Caki2 (cell line): ENCODE results near the gene TBX22. TPM values are rescaled to one million over a fixed set of nuclear protein-coding genes. Genes with fewer than 3 reads are reported as not detected.
"Not testable (repeated sequence)": the region's sequence is repeated elsewhere in the genome, so short reads cannot be mapped to it uniquely, and the experiment has no call there.

ENCODE experiments used
- DNase-seq: peaks from one replicate; pipeline ENCODE4 v3.0.0-alpha.2; 2015; ENCODE audit warnings: low read depth
- in situ Hi-C: cut with HindIII; loops from 2 replicates; pipeline ENCODE4 v1.10.0; 2016; ENCODE audit warnings: low sequenced_read_pairs, low pct_unique_long_range_greater_than_20kb, mixed read lengths
- total RNA-seq: library from RNA; depleted of rRNA; stranded (reverse); fragments of >200 nt; shearing (Covaris generic); gene quantifications from 2 replicates; pipeline ENCODE4 v1.2.3, GENCODE V29; 2014; ENCODE audit warnings: low replicate concordance; rRNA removed

The TBX22 gene, protein sequence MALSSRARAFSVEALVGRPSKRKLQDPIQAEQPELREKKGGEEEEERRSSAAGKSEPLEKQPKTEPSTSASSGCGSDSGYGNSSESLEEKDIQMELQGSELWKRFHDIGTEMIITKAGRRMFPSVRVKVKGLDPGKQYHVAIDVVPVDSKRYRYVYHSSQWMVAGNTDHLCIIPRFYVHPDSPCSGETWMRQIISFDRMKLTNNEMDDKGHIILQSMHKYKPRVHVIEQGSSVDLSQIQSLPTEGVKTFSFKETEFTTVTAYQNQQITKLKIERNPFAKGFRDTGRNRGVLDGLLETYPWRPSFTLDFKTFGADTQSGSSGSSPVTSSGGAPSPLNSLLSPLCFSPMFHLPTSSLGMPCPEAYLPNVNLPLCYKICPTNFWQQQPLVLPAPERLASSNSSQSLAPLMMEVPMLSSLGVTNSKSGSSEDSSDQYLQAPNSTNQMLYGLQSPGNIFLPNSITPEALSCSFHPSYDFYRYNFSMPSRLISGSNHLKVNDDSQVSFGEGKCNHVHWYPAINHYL
- not detected in 2 replicates for total RNA-seq

DNA sequence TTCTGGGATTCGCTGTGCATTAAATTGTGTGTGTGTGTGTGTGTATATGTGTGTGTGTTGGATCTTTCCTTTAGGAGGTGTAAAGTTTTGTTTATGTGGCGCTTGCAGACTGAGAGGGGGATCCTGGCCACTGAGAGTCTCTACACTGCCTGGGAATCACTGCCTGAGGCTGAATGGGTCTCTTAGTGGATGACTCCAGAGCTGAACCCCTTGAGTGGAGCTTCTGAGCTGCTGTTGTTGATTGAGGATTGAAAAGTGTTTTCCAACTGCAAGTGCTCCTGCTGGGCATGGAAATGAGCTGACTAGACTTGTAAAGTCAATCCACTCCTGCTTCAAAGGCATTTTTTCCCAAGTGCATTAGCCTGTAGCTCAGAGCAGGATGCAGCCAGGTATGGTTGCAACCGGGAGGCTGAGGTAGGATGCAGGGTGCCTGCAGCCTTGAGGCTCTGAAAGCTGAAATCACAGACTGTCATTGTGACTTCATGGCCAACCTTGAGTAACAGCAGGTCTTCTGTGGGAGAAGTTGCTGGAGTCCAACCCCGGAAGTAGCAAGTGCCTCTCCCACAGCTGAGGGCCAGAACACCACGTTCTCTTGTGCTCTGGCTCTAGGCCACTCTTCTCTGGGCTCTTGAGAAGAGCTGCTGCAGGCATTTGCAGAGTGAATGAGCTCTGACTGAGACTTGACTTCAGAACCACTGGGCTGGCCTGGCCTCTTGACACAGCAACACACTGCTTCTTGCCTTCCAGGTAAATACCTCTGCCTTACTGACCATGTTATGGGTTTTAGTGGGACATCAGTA is at the start of gene TBX22:
TBX22 (plus strand) TSS at position 613 of the 800 bp plus-strand sequence. CDS start 7,517 bp downstream, outside the sequence.
- DNase-seq, result no peak
- in situ Hi-C loops, result no loop called here

DNA sequence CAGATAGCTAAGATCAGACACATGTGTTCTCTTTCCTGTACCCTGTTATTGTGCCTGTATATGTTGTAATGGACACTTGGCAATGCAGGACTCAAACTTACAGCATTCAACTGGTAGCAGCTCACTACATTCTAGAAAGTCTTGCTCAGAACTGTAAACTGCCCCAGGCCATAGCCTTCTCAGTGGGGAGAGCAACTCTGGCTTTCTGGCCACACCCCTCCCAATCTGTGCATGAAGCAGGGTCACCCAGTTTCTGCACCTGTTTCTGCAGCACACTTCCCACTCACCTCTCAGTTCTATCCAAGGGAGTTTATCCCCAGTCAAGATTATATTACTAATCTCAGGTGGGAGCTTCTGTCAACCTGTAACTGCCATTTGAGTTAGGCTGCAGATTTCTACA is 38.9 kb upstream of the TBX22 start:
- no peak for DNase-seq
- in situ Hi-C loops, result no loop called here

DNA sequence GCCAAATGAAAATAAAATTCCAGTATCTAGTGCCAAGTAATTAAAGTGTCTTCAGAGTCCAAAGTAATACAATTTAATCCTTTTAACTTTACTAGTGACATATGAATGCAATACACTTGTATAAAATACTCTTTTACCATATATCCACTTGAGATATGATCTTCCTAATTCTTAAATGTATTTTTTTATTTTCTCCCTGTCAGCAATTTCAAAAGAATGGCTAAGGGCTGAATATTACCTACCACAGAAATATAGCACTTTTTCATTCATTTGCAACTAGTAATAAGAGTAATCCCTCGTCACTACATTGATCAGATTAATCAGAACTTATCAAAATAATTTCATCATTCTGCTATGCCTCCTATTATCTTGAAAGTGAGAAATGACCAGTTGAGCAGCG is 10.1 kb upstream of the TBX22 start:
- DNase-seq, result no peak
- in situ Hi-C loops, result no loop called here

DNA sequence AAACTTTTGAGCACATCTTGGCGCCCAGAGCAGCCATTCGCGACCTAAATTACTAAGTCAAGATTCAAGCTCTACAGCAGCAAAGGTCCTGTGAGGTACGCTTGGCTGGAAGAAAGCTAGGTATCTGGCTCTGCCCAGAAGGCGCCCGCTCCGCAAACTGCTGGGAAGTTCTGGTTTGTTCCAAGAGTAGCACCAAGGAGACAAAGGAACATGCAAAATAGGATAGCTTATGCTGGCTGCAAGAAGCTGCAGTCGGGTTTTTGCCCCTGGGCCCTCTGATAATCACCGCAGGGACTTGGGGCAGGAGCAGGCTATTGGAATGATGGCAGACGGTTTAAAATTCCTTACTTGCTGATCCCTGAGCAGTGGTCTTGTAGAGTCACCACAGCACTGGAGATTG is 3.0 kb upstream of the TBX22 start:
- no peak for DNase-seq
- in situ Hi-C loops, result no loop called here

DNA sequence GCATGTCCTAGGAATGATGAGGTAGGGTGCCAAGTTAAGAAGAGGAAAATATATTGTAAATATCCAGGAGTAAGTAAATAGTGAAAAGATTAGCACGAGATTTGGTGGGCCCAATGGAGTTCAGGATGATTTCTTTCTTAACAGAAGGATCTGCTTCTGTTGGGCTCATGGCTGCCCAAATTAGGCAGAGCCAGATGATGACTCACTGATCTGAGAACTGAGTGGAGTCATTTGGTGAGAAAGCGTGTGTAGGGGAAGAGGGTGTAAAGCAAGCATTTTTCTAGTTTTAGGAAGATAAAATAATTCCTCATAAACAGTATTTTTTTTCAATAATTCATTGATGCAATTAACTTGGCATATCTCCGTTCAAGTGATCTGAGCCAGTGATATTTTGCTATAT is 1.6 kb downstream of the TBX22 start:
- DNase-seq, result no peak
- in situ Hi-C loops, result no loop called here

DNA sequence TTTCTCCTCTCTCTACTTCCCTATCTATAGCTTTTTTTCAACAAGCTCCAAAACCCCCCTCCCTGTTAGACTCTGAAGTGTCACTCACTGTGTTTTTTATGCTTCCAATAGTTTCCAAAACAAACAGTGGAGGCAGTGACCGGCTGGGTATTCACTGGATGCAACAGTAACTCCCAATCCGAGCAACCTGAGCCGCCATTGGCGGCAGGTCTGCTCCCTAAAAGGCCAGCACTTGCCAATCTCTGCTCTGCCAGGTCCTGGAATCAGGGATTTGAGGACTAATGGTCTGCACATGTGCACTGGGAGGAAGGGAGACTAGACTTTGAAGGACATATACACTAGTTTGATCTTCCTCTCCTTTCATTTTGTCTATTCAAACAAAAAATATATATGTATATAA is 7.1 kb downstream of the TBX22 start:
- DNase-seq, result no peak
- in situ Hi-C loops, result no loop called here

DNA sequence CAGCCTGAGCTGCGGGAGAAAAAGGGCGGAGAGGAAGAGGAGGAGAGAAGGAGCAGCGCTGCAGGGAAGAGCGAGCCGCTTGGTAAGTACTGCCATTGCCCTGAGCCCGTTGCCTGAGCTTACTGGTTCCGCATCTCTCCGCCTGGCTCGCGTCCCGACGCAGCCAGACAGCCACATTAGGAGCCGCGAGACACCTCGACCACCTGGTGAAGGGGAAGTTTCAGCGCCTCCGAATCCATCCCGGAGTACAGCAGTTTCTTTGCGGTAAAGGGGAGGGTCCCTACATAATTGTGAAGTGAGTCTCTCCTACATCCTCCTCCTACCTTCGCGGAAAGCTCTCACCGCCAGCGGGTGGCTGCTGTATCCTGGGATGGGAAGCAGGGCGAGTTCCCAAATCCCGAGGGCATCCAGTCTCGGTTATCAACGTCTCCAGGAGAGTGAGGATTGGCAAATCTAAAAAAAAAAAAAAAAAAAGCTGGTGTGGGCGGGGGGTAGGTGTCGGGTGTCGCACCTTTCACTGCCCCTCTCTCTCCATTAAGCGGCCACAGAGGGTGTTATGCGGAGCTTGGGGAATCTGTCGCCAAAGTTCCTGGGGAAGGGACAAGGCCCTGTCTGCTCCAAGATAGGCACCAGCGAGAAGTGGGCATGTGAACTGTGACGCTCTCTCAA is 7.9 kb downstream of the TBX22 start:
- no peak for DNase-seq
- in situ Hi-C loops, result no loop called here

DNA sequence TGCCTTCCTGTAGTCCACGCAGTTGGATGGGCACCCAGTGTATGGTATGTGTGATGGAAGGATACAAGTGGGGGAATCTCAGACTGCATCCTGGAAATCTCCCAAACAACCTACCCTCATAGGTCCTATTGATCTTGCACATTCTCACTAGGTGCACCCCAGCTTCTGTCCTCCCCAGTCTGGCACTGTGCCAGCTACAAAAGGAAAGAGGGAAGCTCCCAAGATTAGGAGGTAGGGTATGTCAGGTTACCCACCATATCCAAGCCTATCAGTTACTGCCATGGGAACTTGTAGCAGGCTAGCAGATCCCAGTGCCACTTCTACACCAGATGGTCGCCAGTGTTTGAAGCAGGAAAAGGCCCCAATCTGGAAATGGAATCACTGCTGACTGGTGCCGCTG is 11.6 kb downstream of the TBX22 start:
- no peak for DNase-seq
- in situ Hi-C loops, result no loop called here

DNA sequence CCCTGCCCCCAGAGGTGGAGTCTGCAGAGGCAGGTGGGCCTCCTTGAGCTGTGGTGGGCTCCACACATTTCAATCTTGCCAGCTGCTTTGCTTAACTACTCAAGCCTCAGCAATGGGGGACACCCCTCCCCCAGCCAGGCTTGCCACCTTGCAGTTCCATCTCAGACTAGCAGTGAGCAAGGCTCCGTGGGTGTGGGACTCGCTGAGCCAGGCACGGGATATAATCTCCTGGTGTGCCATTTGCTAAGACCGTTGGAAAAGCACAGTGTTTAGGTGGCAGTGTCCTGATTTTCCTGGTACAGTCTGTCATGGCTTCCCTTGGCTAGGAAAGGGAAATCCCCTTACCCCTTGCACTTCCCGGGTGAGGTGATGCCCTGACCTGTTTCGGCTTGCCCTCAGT is 51.6 kb downstream of the TBX22 start:
- in situ Hi-C loops, DNase-seq: not testable (repeated sequence)

DNA sequence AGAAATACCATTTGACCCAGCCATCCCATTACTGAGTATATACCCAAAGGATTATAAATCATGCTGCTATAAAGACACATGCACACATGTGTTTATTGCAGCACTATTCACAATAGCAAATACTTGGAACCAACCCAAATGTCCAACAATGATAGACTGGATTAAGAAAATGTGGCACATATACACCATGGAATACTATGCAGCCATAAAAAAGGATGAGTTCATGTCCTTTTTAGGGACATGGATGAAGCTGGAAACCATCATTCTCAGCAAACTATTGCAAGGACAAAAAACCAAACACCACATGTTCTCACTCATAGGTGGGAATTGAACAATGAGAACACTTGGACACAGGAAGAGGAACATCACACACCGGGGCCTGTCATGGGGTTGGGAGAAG is 61.1 kb downstream of the TBX22 start:
- in situ Hi-C loops, DNase-seq: not testable (repeated sequence)
